WTC11 (cell line): ENCODE results near the gene F2R. TPM values are rescaled to one million over a fixed set of nuclear protein-coding genes. Genes with fewer than 3 reads are reported as not detected.

Experiments used
- ATAC-seq: fragments of 200-7000 bp; cut with Tn5 transposase; 2 replicates; pipeline ENCODE4 v1.10.0; 2021; ENCODE audit warnings: mild to moderate bottlenecking, moderate library complexity
- CTCF ChIA-PET: fragments of 300-600 bp; sonication (Branson Sonifier 250); formaldehyde crosslinking; loops from one replicate; lab custom pipeline; 2021; ENCODE audit warnings: antibody characterized with exemption; lab: Charles Lee
- POLR2A ChIA-PET: fragments of 350-600 bp; sonication (Branson Sonifier 250); formaldehyde crosslinking; loops from one replicate; lab custom pipeline; 2021; ENCODE audit warnings: antibody characterized with exemption; lab: Charles Lee
- DNase-seq: peaks from one replicate; pipeline ENCODE4 v3.0.0; 2021; ENCODE audit warnings: low spot score
- H3K27ac Mint-ChIP-seq: 2 replicates; pipeline ENCODE4 v1.8.0; 2021; ENCODE audit warnings: mixed read lengths
- H3K27me3 Mint-ChIP-seq: 2 replicates; pipeline ENCODE4 v1.8.0; 2021; ENCODE audit warnings: low read depth, mild to moderate bottlenecking, moderate library complexity, mixed read lengths
- H3K36me3 Mint-ChIP-seq: 2 replicates; pipeline ENCODE4 v1.8.0; 2021; ENCODE audit warnings: mixed read lengths
- H3K4me1 Mint-ChIP-seq: 2 replicates; pipeline ENCODE4 v1.8.0; 2022; ENCODE audit warnings: mixed read lengths
- H3K4me3 Mint-ChIP-seq: 2 replicates; pipeline ENCODE4 v1.8.0; 2021; ENCODE audit warnings: mild to moderate bottlenecking, moderate library complexity, mixed read lengths
- H3K9me3 Mint-ChIP-seq: 2 replicates; pipeline ENCODE4 v1.8.0; 2021; ENCODE audit warnings: mixed read lengths
- E2F4 ChIP-seq: sonication (generic); formaldehyde crosslinking; IDR thresholded peaks from 2 replicates; pipeline ENCODE4 v1.8.1; 2022; ENCODE audit warnings: low read depth, mild to moderate bottlenecking, moderate library complexity, missing genetic modification reagents, borderline replicate concordance
- FOXJ3 ChIP-seq: sonication (generic); formaldehyde crosslinking; IDR thresholded peaks from 2 replicates; pipeline ENCODE4 v1.9.0; 2021; ENCODE audit warnings: missing genetic modification reagents, mild to moderate bottlenecking, borderline replicate concordance
- FOXK1 ChIP-seq: sonication (generic); formaldehyde crosslinking; IDR thresholded peaks from 2 replicates; pipeline ENCODE4 v1.8.0; 2022; ENCODE audit warnings: mild to moderate bottlenecking, moderate library complexity, missing genetic modification reagents
- FOXP4 ChIP-seq: sonication (generic); formaldehyde crosslinking; IDR thresholded peaks from 2 replicates; pipeline ENCODE4 v1.8.0; 2022; ENCODE audit warnings: mild to moderate bottlenecking, missing genetic modification reagents
- HMGA2 ChIP-seq: fragments of 250-450 bp; sonication (Bioruptor Pico); IDR thresholded peaks from 2 replicates; pipeline ENCODE4 v1.4.0; 2021; ENCODE audit warnings: mild to moderate bottlenecking, moderate library complexity
- IRF1 ChIP-seq: sonication (generic); formaldehyde crosslinking; IDR thresholded peaks from 2 replicates; pipeline ENCODE4 v1.8.0; 2023; ENCODE audit warnings: missing genetic modification reagents
- IRF2 ChIP-seq: sonication (generic); formaldehyde crosslinking; IDR thresholded peaks from 2 replicates; pipeline ENCODE4 v1.8.0; 2022; ENCODE audit warnings: low read depth, missing genetic modification reagents, borderline replicate concordance
- JAZF1 ChIP-seq: fragments of 250-450 bp; sonication (Bioruptor Pico); IDR thresholded peaks from 2 replicates; pipeline ENCODE4 v1.9.0; 2021; ENCODE audit warnings: moderate library complexity, mild to moderate bottlenecking, inconsistent platforms
- MLX ChIP-seq: sonication (generic); formaldehyde crosslinking; IDR thresholded peaks from 2 replicates; pipeline ENCODE4 v1.8.1; 2023; ENCODE audit warnings: mild to moderate bottlenecking, missing genetic modification reagents, moderate library complexity
- MXD4 ChIP-seq: fragments of 250-450 bp; sonication (Bioruptor Pico); IDR thresholded peaks from 2 replicates; pipeline ENCODE4 v1.8.0; 2021; ENCODE audit warnings: mild to moderate bottlenecking, moderate library complexity, borderline replicate concordance
- NFATC4 ChIP-seq: fragments of 250-450 bp; sonication (Bioruptor Pico); IDR thresholded peaks from 2 replicates; pipeline ENCODE4 v1.9.0; 2021; ENCODE audit warnings: mild to moderate bottlenecking
- NR1H2 ChIP-seq: sonication (generic); formaldehyde crosslinking; IDR thresholded peaks from 2 replicates; pipeline ENCODE4 v1.9.0; 2021; ENCODE audit warnings: mild to moderate bottlenecking, moderate library complexity, missing genetic modification reagents
- NR3C1 ChIP-seq: sonication (generic); formaldehyde crosslinking; conservative IDR thresholded peaks from 2 replicates; pipeline ENCODE4 v1.8.1; 2023; ENCODE audit warnings: low read depth, mild to moderate bottlenecking, missing genetic modification reagents
- OVOL2 ChIP-seq: fragments of 250-450 bp; sonication (Bioruptor Pico); IDR thresholded peaks from 2 replicates; pipeline ENCODE4 v1.9.0; 2021; ENCODE audit warnings: mild to moderate bottlenecking, borderline replicate concordance
- PRDM15 ChIP-seq: sonication (generic); formaldehyde crosslinking; IDR thresholded peaks from 2 replicates; pipeline ENCODE4 v1.8.0; 2022; ENCODE audit warnings: missing genetic modification reagents
- RELA ChIP-seq: sonication (generic); formaldehyde crosslinking; IDR thresholded peaks from 2 replicates; pipeline ENCODE4 v1.8.1; 2022; ENCODE audit warnings: missing genetic modification reagents, mild to moderate bottlenecking, borderline replicate concordance
- RORB ChIP-seq: fragments of 250-450 bp; sonication (Bioruptor Pico); IDR thresholded peaks from 2 replicates; pipeline ENCODE4 v1.9.0; 2021; ENCODE audit warnings: mild to moderate bottlenecking
- SMAD3 ChIP-seq: sonication (generic); formaldehyde crosslinking; IDR thresholded peaks from 2 replicates; pipeline ENCODE4 v1.8.0; 2022; ENCODE audit warnings: missing genetic modification reagents, mild to moderate bottlenecking, borderline replicate concordance
- SP1 ChIP-seq: sonication (generic); formaldehyde crosslinking; conservative IDR thresholded peaks from 2 replicates; pipeline ENCODE4 v1.8.1; 2022; ENCODE audit warnings: missing genetic modification reagents
- TP53 ChIP-seq: sonication (generic); formaldehyde crosslinking; IDR thresholded peaks from 2 replicates; pipeline ENCODE4 v1.8.1; 2023; ENCODE audit warnings: mild to moderate bottlenecking, missing genetic modification reagents
- ZBTB43 ChIP-seq: sonication (generic); formaldehyde crosslinking; IDR thresholded peaks from 2 replicates; pipeline ENCODE4 v1.8.1; 2023; ENCODE audit warnings: mild to moderate bottlenecking, missing genetic modification reagents
- ZNF121 ChIP-seq: sonication (generic); formaldehyde crosslinking; IDR thresholded peaks from 2 replicates; pipeline ENCODE4 v1.8.0; 2023; ENCODE audit warnings: missing genetic modification reagents
- ZNF263 ChIP-seq: sonication (generic); formaldehyde crosslinking; IDR thresholded peaks from 2 replicates; pipeline ENCODE4 v1.8.1; 2022; ENCODE audit warnings: low read depth, mild to moderate bottlenecking, moderate library complexity, missing genetic modification reagents
- ZNF317 ChIP-seq: sonication (generic); formaldehyde crosslinking; IDR thresholded peaks from 2 replicates; pipeline ENCODE4 v1.8.1; 2023; ENCODE audit warnings: low read depth, mild to moderate bottlenecking, moderate library complexity, missing genetic modification reagents, borderline replicate concordance
- ZNF396 ChIP-seq: fragments of 250-450 bp; sonication (Bioruptor Pico); IDR thresholded peaks from 2 replicates; pipeline ENCODE4 v1.8.0; 2021; ENCODE audit warnings: mild to moderate bottlenecking, moderate library complexity, borderline replicate concordance
- ZNF423 ChIP-seq: fragments of 250-450 bp; sonication (Bioruptor Pico); IDR thresholded peaks from 2 replicates; pipeline ENCODE4 v2.1.2; 2022; ENCODE audit warnings: mild to moderate bottlenecking, moderate library complexity
- ZNF512 ChIP-seq: sonication (generic); formaldehyde crosslinking; IDR thresholded peaks from 2 replicates; pipeline ENCODE4 v1.8.1; 2022; ENCODE audit warnings: missing genetic modification reagents, borderline replicate concordance
- total RNA-seq: library from RNA; stranded (reverse); gene quantifications from 3 replicates; pipeline ENCODE4 v1.2.3, GENCODE V29; 2021

Gene F2R
- total RNA-seq, 1 experiment from 2014 or later: 18.4 TPM

GRCh38 chr5:76700571-76700970, 15.4 kb upstream of the F2R start:
- no peak for DNase-seq
- no peak for ATAC-seq
- H3K27me3 Mint-ChIP-seq: no peaks in the 10 kb centered on the region
- no peak for TF ChIP-seq TP53 (CRISPR knock-in tag)
- no peak for TF ChIP-seq MXD4 (CRISPR knock-in tag)
- no peak for TF ChIP-seq IRF2 (CRISPR knock-in tag)
- TF ChIP-seq NFATC4 (CRISPR knock-in tag): no peak
- TF ChIP-seq ZNF263 (CRISPR knock-in tag): no peak
- no peak for TF ChIP-seq E2F4 (CRISPR knock-in tag)
- TF ChIP-seq ZNF512 (CRISPR knock-in tag): no peak
- no peak for TF ChIP-seq MLX (CRISPR knock-in tag)
- no peak for TF ChIP-seq IRF1
- TF ChIP-seq OVOL2 (CRISPR knock-in tag): no peak
- TF ChIP-seq JAZF1 (CRISPR knock-in tag): no peak
- TF ChIP-seq FOXJ3 (CRISPR knock-in tag): no peak
- no peak for TF ChIP-seq ZBTB43 (CRISPR knock-in tag)
- no peak for TF ChIP-seq PRDM15 (CRISPR knock-in tag)
- no peak for TF ChIP-seq ZNF396 (CRISPR knock-in tag)
- TF ChIP-seq RELA (CRISPR knock-in tag): no peak
- no peak for TF ChIP-seq FOXK1 (CRISPR knock-in tag)
- TF ChIP-seq, all 79 proteins: peak for 0
- Mint-ChIP-seq H3K36me3 (peaks cover 25% of the 10 kb centered on the region), H3K4me3 (no peak overlapping the region), H3K27ac (no peak overlapping the region), H3K4me1 (no peaks in the 10 kb centered on the region), H3K9me3 (no peaks in the 10 kb centered on the region)
- CTCF ChIA-PET: no interaction called here
- POLR2A ChIA-PET: no interaction called here

GRCh38 chr5:76701298-76701697, 14.6 kb upstream of the F2R start:
- no peak overlapping the region for H3K4me3 Mint-ChIP-seq
- DNase-seq (no peak), ATAC-seq (no peak)
- H3K27ac Mint-ChIP-seq: no peak overlapping the region
- no peaks in the 10 kb centered on the region for H3K4me1 Mint-ChIP-seq
- H3K27me3 Mint-ChIP-seq: no peaks in the 10 kb centered on the region
- ChIA-PET POLR2A (no interaction called here), CTCF (no interaction called here)
- no peaks in the 10 kb centered on the region for H3K9me3 Mint-ChIP-seq
- peaks cover 23% of the 10 kb centered on the region for H3K36me3 Mint-ChIP-seq
- no peak for TF ChIP-seq OVOL2 (CRISPR knock-in tag)
- TF ChIP-seq ZNF423 (CRISPR knock-in tag): no peak
- TF ChIP-seq SP1 (CRISPR knock-in tag): no peak
- TF ChIP-seq RORB (CRISPR knock-in tag): no peak
- TF ChIP-seq SMAD3 (CRISPR knock-in tag): no peak
- no peak for TF ChIP-seq NR1H2
- no peak for TF ChIP-seq FOXP4 (CRISPR knock-in tag)
- no peak for TF ChIP-seq HMGA2 (CRISPR knock-in tag)
- TF ChIP-seq NR3C1 (CRISPR knock-in tag): no peak
- TF ChIP-seq ZNF317 (CRISPR knock-in tag): no peak
- TF ChIP-seq ZNF121 (CRISPR knock-in tag): no peak
